Ammon's horn (tissue), 1 donor: ENCODE data around the gene ZNF547.
A peak's percentile ranks its signal among the peaks of the same experiment; 100 is the strongest.
"Not testable (repeated sequence)": the region's sequence is repeated elsewhere in the genome, so short reads cannot be mapped to it uniquely, and the experiment has no call there.

Experiments
- DNase-seq: peaks from one replicate; pipeline ENCODE4 v3.0.0-alpha.2; 2016; ENCODE audit warnings: low spot score

Gene ZNF547

DNA sequence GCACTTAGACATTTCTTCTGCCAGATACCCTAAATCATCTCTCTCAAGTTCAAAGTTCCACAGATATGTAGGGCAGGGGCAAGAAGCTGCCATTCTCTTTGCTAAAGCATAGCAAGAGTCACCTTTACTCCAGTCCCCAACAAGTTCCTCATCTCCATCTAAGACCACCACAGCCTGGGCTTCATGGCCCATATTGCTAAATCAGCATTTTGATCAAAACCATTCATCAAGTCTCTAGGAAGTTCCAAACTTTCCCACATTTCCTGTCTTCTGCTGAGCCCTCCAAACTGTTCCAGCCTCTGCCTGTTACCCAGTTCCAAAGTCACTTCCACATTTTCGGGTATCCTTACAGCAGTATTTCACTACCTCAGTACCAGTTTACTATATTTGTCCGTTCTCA, 11.3 kb downstream of the ZNF547 start:
- DNase-seq: not testable (repeated sequence)

DNA sequence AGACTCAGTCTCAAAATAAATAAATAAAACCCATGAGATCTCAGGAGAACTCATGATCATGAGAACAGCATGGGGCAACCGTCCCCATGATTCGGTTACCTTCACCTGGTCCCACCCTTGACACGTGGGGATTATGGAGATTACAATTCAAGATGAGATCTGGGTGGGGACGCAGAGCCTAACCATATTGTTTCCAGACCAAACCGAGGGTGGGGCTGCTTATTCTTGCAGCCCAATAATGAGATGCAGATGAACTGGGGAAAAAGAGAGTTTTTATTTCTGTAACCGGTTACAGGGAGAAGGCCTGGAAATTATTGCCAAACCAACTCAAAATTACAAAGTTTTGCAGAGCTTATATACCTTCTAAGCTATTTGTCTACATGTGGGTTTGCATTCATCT, 12.8 kb downstream of the ZNF547 start:
- no peak for DNase-seq

DNA sequence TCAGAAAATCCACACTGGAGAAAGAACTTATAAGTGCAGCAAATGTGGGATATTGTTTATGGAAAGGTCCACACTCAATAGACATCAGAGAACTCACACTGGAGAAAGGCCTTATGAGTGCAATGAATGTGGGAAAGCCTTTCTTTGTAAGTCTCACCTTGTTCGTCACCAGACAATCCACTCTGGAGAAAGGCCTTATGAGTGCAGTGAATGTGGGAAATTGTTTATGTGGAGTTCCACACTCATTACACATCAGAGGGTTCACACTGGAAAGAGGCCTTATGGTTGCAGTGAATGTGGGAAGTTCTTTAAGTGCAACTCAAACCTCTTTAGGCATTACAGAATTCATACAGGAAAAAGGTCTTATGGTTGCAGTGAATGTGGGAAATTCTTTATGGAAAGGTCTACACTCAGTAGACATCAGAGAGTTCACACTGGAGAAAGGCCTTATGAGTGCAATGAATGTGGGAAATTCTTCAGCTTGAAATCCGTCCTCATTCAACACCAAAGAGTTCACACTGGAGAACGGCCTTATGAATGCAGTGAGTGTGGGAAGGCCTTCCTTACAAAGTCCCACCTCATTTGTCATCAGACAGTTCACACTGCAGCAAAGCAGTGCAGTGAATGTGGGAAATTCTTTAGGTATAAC, 14.3 kb downstream of the ZNF547 start:
- DNase-seq: no peak

DNA sequence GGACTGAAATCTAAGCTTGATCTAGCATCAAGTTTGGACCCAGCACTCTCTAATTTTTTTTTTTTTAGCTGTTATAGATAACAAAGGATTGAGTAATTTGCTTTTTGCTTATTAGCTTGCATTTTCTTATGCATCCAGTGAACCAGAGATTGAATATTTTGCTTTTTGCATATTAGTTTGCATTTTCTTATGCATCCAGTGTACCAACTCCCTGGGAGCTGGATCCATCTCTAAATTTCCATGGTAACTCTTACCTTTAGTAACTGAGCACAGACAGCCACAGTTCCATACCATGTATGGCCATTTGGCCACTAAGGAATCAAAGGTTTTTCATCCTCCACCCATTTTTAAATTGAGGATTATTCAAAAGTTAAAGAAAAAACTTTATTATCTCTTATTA, 17.6 kb downstream of the ZNF547 start:
- DNase-seq: no peak

DNA sequence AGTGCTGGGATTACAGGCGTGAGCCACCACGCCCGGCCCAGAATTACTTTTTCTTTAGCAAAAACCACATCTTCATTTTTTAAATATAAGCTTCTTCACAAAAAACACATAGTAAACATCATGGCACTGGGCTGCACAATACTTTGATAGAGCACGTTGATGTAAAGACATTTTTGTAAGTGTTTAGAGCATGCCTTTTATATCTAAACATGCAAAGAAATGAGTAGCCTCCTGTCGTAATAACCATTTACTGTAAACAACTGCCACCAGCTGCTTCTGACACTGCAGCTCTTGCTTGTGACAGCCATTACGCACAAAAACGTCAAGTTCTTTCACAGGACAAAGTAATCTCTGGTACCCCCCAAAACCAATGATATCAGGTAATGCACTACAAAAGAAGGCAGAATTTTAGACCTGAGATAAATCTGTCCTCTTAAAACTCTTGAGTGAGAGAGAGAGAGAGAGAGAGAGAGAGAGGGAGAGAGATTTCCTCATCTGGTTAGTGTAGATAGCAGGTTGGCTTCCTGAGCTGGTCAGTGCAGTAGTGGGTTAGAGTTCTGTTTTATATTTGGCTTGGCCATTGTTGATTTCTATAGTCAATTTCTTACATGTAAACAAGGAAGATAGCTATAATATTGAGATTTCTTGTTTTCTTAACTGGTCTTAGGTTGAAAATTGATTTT, 19.6 kb downstream of the ZNF547 start:
- no peak for DNase-seq

DNA sequence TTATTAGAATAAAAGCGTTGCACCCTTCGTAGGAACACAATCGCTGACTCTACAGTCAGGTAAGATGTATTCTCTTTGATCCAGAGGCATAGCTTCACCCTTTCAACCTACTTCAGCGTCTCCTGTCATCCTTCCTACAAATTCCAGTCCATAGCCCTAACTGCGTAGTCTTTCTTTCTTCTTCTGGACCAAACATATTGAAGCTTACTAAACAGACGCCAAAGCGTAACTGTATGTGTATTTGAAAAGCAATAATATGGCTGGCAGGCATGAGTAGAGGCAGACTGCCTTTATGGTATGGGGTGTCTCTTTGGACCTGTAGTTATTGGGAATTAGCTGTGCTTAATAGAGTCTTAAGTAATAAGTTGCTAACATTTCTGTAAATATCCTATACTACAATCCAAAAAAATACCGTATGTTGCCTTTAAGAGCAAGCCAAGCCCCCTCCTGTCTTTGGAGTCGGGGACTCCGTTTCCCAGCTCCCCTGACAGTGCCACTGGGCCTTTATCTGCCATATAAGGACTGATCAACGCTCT, 25.9 kb downstream of the ZNF547 start:
- DNase-seq: no peak

DNA sequence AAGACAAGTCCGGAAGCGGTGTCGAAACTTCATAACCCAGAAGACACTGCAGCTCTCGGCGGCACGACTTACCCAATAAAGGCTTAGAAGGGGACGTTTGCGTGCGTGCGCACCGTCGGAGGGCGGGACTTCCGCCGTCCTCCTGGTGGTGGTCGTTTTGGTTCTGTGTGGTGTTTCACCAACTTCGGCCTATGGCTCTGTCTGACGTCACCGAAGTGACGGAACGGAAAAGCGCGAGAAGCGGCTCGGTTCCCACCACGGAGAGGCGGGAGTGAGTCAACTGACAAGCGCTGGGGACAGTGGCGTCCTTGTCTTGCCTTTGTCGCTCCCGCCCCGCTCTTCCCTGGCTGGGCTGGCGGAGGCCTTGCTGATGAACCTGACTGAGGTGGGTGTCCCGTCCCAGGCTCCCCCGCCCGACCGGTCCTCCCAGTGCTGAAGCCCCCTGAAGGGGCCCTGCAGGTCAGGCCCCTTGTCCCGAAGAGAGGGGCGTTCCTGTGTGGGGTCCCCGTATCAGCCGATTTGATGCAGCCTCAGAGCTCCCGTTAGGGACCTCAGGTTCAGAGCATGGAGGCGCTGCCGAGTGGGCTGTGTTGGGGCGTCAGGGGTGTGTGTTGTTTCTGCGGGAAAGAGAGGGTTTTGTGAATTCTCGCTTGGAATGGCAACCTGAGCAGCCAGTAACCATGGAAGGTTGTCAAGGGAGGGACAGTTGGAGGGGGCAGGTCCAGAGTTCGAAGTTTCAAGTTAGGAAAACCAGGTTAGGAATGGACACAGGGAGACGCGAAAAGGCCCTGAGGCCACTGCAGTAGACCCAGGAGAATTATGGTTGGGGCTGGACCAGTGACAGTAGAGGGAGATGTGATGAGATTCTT, 26.6 kb downstream of the ZNF547 start, which contains the start of gene ZNF548:
ZNF548 (plus strand) TSS at position 125 of the 869 bp plus-strand sequence; CDS start at position 371, 246 bp downstream.
- peak; percentile 99 for DNase-seq

DNA sequence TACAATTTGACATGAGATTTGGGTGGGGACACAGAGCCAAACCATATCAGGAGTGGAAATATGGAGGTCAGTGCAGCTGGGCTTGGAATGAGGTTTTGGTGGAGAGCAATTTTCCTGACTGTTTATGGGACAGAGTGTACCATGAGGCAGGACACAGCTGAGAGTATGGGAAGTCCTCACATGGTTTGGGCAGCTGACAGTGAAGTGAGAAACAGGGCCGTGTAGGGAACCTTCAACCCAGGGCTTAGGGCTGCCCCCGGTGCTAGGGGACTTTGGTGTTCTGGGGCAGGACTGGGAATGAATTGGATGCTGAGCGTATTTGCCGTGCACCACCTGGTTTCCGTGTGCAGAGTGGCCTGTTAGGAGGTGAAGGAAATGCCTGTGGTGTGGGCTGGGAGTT, 32.4 kb downstream of the ZNF547 start:
- DNase-seq: no peak

DNA sequence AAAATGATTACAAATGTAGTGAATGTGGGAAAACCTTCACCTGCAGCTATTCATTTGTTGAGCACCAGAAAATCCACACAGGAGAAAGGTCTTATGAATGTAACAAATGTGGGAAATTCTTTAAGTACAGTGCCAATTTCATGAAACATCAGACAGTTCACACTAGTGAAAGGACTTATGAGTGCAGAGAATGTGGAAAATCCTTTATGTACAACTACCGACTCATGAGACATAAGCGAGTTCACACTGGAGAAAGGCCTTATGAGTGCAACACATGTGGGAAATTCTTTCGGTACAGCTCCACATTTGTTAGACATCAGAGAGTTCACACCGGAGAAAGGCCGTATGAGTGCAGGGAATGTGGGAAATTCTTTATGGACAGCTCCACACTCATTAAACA, 35.5 kb downstream of the ZNF547 start:
- DNase-seq: no peak

DNA sequence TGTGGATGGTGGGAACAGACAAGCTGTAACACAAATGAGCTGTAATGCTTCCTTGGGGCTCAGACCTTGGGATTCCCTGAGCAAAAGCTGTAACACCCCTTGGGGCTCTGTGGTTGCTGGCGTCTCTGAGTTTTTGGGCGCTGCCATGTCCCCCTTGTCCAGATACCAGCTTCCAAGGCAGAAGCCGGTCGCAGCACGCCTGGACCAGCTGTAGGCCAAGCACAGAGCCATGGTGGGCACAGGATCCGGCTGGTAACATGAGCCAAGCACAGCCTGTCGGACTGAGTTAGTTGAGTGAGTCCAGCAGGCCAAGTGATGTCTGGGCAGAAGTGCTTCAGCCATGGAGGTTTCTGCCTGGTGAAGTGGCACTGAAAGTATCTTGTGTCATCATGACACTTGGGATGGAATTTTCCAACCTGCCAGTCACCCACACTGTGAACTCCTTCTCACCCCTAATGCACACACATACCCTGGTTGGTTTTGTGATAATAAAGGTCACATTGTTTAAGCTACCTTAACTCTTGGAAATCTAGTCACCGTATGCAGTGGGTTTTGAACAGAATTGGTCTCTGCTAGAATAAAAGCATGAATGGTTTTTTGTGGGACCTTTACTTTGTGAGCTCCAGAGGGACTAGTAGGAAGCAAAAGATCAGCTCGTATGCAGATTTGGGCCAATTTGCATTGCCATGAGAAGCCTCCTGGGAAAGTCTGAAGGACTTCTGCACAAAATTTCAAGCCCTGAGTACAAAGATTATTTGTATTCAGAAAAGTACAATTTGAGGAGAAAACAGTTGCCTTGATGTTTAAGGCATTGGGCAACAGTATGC, 40.6 kb downstream of the ZNF547 start:
- no peak for DNase-seq

DNA sequence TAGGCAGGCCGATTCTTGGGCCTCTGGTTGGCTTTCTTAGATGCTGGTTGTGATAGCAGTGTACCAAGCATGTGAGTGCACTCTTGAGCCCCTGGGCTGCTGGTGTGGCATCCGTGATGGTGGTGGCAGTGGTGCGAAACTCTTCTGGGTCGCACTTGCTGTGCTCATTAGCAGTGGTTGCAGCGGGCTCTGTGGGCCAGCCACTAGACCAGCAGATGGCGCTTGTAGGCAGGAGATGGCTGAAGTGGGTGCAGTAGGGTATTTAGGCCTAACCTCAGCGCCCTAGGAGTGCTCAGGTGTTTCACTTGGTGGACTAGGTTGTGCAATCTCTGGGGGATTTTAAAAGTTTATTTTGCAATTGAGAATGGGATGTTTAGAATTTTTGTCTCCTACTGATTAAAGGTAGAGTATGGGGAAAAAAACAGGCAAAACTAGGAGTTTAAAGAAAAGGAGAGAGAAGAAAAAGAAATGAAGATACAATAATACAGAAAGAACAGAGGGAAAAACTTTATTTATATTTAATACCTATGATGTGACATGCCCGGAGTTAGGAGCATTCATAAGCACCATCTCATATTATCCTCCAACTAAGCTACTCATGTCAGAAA, 43.3 kb downstream of the ZNF547 start:
- peak; percentile 58 for DNase-seq

DNA sequence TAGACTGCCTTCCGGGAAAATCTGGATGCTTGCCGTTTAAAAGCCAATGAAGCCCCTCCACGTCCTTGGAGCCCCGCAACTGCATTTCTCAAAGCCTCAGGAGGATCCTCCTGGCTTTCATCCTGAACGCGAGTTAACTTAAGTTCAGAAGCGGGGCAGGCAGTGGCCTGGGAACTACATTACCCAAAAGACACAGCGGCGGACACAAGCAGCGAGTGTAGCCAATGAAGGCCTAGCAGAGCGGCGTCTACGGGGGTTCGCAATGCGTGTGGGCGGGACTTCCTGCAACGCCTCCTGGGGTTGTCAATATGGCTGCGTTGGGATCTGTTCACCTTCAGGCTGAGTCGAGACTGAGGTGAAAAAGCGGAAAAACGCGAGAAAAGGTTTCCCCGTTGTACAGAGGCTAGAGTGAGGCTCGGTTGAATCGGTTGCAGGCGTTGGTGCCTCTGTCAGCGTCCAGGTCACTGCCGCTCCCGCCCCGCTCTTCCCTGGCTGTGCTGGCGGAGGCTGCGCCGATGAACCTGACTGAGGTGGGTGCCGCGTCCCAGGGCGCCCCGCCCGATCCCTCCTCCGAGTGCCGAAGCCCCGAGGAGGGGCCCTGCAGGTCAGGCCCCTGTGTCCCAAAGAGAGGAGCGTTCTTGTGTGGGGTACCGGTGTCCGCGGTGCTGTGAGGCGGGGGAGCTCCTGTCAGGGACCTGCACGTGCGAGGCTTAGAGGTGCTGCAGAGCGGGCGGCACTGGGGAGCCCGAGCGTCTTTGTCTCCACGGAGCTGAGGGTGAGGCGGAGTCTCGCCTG, 47.7 kb downstream of the ZNF547 start, which contains the start of gene ZNF17:
ZNF17 (plus strand) TSS at position 285 of the 795 bp plus-strand sequence. CDS start 2,455 bp downstream, outside the sequence.
- DNase-seq: peak; percentile 99

DNA sequence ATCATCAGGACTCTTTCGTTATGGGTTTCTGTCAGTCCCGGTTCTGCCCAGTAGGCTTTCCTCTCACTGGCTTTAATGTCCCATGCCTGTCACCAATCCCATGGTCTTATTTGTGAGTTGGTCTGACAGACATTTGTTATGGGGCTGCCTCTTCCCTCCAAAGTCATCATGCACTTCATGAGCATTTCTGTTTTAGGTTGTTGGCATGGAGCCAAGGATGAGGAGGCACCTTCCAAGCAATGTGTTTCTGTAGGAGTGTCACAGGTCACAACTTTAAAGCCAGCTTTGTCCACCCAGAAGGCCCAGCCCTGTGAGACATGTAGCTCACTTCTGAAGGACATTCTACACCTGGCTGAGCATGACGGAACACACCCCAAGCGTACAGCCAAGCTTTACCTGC, 56.1 kb downstream of the ZNF547 start:
- no peak for DNase-seq

DNA sequence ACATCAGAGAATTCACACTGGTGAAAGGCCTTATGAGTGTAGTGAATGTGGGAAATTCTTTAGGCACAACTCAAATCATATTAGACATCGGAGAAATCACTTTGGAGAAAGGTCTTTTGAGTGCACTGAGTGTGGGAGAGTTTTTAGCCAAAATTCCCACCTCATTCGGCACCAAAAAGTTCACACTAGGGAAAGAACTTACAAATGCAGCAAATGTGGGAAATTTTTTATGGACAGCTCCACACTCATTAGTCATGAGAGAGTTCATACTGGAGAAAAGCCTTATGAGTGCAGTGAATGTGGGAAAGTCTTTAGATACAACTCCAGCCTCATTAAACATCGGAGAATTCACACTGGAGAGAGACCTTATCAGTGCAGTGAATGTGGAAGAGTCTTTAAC, 57.7 kb downstream of the ZNF547 start:
- no peak for DNase-seq
